Kidney epithelial cell (primary cell): ENCODE results near the gene MAP1S. TPM values are rescaled to one million over a fixed set of nuclear protein-coding genes. Genes with fewer than 3 reads are reported as not detected.

Experiments used
- DNase-seq: peaks from one replicate; pipeline ENCODE4 v3.0.0-alpha.2; 2010; ENCODE audit warnings: low read depth
- H3K27me3 ChIP-seq: 2 replicates; pipeline ENCODE4 v1.6.0; 2011; ENCODE audit warnings: low read length; ENCODE audit not compliant: control insufficient read depth, insufficient read depth
- H3K36me3 ChIP-seq: 2 replicates; pipeline ENCODE4 v1.5.1; 2011; ENCODE audit warnings: low read length; ENCODE audit not compliant: control insufficient read depth, insufficient read depth
- H3K4me3 ChIP-seq: 2 replicates; pipeline ENCODE4 v1.5.1; 2011; ENCODE audit warnings: low read depth, mild to moderate bottlenecking, control low read depth, low read length
- total RNA-seq: library from RNA; depleted of rRNA; stranded (reverse); fragments of >200 nt; gene quantifications from 2 replicates; pipeline ENCODE4 v1.2.3, GENCODE V29; 2015
- TF ChIP-seq, protein P1 (sequence below): IDR thresholded peaks from 2 replicates; pipeline ENCODE4 v1.5.1; 2011; ENCODE audit warnings: mild to moderate bottlenecking, moderate library complexity, low read length, control low read depth, inconsistent platforms; ENCODE audit not compliant: insufficient read depth, poor library complexity, severe bottlenecking

MAP1S gene
- total RNA-seq, 1 donor from 2014 or later, result 43.1 TPM

DNA sequence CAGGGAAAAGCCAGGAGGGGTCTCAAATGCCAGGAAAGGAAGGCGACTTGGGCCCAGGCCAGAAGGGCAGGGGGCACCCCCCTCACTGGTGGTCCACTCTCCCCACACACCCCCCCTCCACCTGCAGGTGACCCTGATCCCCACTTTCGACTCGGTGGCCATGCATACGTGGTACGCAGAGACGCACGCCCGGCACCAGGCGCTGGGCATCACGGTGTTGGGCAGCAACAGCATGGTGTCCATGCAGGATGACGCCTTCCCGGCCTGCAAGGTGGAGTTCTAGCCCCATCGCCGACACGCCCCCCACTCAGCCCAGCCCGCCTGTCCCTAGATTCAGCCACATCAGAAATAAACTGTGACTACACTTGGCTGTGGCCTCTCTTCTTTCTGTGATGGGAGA is 14.9 kb downstream of the MAP1S start:
- H3K4me3 ChIP-seq, result no peak overlapping the region

DNA sequence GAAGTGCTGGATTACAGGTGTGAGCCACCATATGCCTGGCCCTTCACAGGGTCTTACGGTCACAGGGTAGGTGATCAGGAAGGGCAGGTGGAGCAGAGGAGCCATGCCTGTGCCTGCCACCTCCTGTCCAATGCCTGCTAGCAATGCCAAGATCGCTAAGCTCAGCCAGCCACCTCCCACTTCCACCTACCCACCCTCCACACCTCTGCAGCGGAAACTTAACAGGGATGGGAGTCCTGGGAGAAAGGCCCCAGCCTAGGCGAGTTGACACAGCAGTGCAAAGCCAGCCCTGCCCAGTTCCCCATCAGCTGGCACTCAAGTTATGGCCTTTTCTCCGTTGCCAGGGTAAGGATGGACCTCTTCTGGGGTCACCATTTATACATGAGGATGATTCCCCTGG is 16.1 kb downstream of the MAP1S start:
- no peak for DNase-seq
- no peaks in the 10 kb centered on the region for H3K27me3 ChIP-seq
- no peak overlapping the region for H3K4me3 ChIP-seq
- TF ChIP-seq, protein P1, sequence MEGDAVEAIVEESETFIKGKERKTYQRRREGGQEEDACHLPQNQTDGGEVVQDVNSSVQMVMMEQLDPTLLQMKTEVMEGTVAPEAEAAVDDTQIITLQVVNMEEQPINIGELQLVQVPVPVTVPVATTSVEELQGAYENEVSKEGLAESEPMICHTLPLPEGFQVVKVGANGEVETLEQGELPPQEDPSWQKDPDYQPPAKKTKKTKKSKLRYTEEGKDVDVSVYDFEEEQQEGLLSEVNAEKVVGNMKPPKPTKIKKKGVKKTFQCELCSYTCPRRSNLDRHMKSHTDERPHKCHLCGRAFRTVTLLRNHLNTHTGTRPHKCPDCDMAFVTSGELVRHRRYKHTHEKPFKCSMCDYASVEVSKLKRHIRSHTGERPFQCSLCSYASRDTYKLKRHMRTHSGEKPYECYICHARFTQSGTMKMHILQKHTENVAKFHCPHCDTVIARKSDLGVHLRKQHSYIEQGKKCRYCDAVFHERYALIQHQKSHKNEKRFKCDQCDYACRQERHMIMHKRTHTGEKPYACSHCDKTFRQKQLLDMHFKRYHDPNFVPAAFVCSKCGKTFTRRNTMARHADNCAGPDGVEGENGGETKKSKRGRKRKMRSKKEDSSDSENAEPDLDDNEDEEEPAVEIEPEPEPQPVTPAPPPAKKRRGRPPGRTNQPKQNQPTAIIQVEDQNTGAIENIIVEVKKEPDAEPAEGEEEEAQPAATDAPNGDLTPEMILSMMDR, result no peak
- no peaks in the 10 kb centered on the region for H3K36me3 ChIP-seq

More for the DNA sequence above, 14.9 kb downstream of the MAP1S start:
- no peak for DNase-seq
- Histone ChIP-seq H3K36me3 (no peaks in the 10 kb centered on the region), H3K27me3 (no peaks in the 10 kb centered on the region)
- TF ChIP-seq, protein P1, result no peak

DNA sequence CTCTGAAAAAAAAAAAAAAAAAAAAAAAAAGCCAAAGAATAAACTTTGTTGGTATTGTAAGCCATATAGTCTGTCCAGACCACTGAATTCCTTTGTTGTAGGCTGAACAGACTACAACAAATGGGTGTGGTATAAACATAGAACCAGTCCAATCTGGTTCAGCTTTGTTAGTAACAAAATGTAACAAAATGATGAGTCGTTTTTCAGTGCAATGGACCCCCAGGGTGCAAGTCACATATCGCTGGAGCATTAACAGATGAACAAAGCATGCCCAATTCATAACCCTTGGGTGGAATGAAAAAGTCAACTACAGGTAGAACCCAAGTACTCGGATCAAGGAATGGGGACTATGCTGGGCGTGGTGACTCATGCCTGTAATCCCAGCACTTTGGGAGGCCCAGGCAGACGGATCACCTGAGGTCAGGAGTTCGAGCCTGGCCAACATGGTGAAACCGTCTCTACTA is 18.4 kb downstream of the MAP1S start:
- Histone ChIP-seq H3K36me3 (no peaks in the 10 kb centered on the region), H3K27me3 (no peaks in the 10 kb centered on the region), H3K4me3 (no peak overlapping the region)
- TF ChIP-seq, protein P1, result no peak
- no peak for DNase-seq

DNA sequence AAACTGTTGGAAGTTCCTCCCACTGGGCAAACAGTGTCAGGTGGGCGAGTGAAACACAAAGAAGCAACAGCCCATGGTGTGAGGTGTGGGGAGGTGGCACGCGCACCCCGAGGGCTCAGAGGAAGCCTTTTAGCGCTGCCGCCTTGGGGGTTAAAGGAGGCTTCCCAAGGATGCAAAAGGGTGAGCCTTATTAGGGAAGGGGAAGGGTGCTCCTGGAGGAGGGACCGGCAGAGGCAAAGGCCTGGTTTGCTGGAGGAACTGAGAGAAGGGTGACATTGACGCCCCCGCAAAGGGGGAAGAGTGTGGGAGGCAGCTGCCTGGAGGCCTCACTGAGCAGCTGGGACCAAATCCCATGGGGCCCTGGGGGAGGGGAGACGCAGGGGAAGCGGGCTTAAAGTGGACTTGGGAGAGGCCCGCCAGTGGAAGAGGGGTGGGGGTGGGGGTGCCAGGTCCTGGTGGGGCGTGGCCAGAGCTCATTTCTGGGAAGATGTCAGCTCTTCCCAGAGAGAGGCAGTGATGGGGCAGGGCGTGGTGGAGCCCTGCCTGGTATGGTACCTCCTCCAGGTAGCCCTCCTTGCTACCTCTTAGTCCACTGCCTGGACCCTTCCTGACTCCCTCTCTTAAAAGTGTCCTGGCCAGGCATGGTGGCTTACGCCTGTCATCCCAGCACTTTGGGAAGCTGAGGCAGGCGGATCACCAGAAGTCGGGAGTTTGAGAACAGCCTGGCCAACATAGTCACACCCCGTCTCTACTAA is 20.0 kb downstream of the MAP1S start:
- TF ChIP-seq, protein P1, result no peak
- Histone ChIP-seq H3K4me3 (no peak overlapping the region), H3K36me3 (no peaks in the 10 kb centered on the region)

DNA sequence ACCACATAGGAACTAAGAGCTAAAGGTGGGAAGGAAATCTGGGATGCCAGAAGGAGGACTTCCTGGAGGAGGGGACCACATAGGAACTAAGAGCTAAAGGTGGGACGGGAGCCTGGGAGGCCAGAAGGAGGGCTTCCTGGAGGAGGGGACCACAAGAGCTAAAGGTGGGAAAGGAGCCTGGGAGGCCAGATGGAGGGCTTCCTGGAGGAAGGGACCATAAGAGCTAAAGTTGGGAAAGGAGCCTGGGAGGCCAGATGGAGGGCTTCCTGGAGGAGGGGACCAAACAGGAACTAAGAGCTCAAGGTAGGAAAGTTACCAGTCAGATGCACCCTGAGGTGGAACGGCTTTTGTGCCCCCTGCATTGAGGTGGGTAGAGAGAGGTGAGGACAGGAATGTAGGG is 22.2 kb downstream of the MAP1S start:
- DNase-seq, result no peak
- Histone ChIP-seq H3K4me3 (no peak overlapping the region), H3K36me3 (no peaks in the 10 kb centered on the region), H3K27me3 (no peaks in the 10 kb centered on the region)
- TF ChIP-seq, protein P1, result no peak

More for the DNA sequence above, 20.0 kb downstream of the MAP1S start:
- no peak for DNase-seq
- H3K27me3 ChIP-seq, result no peaks in the 10 kb centered on the region
